ENCODE results near the gene ACER3.
A peak's percentile ranks its signal among the peaks of the same experiment; 100 is the strongest.

The ACER3 gene

DNA sequence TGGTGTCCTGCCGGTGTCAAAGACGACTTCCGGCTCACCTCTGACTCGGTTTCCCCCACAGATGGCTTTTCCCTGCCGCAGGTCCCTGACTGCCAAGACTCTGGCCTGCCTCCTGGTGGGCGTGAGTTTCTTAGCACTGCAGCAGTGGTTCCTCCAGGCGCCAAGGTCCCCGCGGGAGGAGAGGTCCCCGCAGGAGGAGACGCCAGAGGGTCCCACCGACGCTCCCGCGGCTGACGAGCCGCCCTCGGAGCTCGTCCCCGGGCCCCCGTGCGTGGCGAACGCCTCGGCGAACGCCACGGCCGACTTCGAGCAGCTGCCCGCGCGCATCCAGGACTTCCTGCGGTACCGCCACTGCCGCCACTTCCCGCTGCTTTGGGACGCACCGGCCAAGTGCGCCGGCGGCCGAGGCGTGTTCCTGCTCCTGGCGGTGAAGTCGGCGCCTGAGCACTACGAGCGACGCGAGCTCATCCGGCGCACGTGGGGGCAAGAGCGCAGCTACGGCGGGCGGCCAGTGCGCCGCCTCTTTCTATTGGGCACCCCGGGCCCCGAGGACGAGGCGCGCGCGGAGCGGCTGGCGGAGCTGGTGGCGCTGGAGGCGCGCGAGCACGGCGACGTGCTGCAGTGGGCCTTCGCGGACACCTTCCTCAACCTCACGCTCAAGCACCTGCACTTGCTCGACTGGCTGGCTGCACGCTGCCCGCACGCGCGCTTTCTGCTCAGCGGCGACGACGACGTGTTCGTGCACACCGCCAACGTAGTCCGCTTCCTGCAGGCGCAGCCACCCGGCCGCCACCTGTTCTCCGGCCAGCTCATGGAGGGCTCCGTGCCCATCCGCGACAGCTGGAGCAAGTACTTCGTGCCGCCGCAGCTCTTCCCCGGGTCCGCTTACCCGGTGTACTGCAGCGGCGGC lies 179.0 kb downstream of the ACER3 start:
- H3K9me3 ChIP-seq (ENCODE audit: insufficient read depth, low read length) = no peaks in the 10 kb centered on the region
- peak overlapping the region; percentile 43; the same call in 1 of the 2 replicates for H3K9ac ChIP-seq (ENCODE audit: low read length)
- peak overlapping the region; percentile 93 for H3K4me2 ChIP-seq (ENCODE audit: low read length)
- no peaks in the 10 kb centered on the region for H3K36me3 ChIP-seq (replicated peaks; ENCODE audit: low read depth, low read length)
- peak overlapping the region; percentile 66; the same call in 1 of the 2 replicates for H2AFZ ChIP-seq (ENCODE audit: low read depth, low read length)
- peak overlapping the region; percentile 72 for H3K4me3 ChIP-seq (ENCODE audit: low read length)
- no peaks in the 10 kb centered on the region for H3K79me2 ChIP-seq (ENCODE audit: low read length)
- peaks cover 19% of the 10 kb centered on the region for H3K27me3 ChIP-seq (ENCODE audit: low read depth, low read length)
- peaks cover 20% of the 10 kb centered on the region for H3K4me1 ChIP-seq (ENCODE audit: low read length)
- no peaks in the 10 kb centered on the region for H4K20me1 ChIP-seq (ENCODE audit: insufficient read depth, low read length)
- H3K27ac ChIP-seq (ENCODE audit: low read length) = no peak overlapping the region
- TF ChIP-seq EZH2phosphoT487 (IDR thresholded peaks at IDR 0.05; ENCODE audit: low read depth) = no peak
- TF ChIP-seq, protein P1, sequence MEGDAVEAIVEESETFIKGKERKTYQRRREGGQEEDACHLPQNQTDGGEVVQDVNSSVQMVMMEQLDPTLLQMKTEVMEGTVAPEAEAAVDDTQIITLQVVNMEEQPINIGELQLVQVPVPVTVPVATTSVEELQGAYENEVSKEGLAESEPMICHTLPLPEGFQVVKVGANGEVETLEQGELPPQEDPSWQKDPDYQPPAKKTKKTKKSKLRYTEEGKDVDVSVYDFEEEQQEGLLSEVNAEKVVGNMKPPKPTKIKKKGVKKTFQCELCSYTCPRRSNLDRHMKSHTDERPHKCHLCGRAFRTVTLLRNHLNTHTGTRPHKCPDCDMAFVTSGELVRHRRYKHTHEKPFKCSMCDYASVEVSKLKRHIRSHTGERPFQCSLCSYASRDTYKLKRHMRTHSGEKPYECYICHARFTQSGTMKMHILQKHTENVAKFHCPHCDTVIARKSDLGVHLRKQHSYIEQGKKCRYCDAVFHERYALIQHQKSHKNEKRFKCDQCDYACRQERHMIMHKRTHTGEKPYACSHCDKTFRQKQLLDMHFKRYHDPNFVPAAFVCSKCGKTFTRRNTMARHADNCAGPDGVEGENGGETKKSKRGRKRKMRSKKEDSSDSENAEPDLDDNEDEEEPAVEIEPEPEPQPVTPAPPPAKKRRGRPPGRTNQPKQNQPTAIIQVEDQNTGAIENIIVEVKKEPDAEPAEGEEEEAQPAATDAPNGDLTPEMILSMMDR (IDR thresholded peaks at IDR 0.05; ENCODE audit: low read depth, low read length) = peak; percentile 54

DNA sequence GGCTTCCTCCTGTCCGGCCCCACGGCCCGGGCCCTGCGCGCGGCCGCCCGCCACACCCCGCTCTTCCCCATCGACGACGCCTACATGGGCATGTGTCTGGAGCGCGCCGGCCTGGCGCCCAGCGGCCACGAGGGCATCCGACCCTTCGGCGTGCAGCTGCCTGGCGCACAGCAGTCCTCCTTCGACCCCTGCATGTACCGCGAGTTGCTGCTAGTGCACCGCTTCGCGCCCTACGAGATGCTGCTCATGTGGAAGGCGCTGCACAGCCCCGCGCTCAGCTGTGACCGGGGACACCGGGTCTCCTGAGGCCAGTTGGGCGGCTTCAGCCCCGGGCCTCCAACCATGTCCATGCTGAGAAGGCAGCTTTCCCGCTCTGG lies 179.7 kb downstream of the ACER3 start:
- Histone ChIP-seq H3K36me3 (replicated peaks; ENCODE audit: low read depth, low read length) (no peaks in the 10 kb centered on the region), H3K4me1 (ENCODE audit: low read length) (peaks cover 20% of the 10 kb centered on the region), H4K20me1 (ENCODE audit: insufficient read depth, low read length) (no peaks in the 10 kb centered on the region), H3K4me3 (ENCODE audit: low read length) (no peak overlapping the region), H3K79me2 (ENCODE audit: low read length) (no peaks in the 10 kb centered on the region), H3K4me2 (ENCODE audit: low read length) (no peak overlapping the region), H3K9ac (ENCODE audit: low read length) (no peak overlapping the region), H2AFZ (ENCODE audit: low read depth, low read length) (no peak overlapping the region), H3K9me3 (ENCODE audit: insufficient read depth, low read length) (no peaks in the 10 kb centered on the region), H3K27ac (ENCODE audit: low read length) (no peak overlapping the region), H3K27me3 (ENCODE audit: low read depth, low read length) (peaks cover 20% of the 10 kb centered on the region)
- no peak for TF ChIP-seq EZH2phosphoT487 (IDR thresholded peaks at IDR 0.05; ENCODE audit: low read depth)
- TF ChIP-seq, protein P1 (IDR thresholded peaks at IDR 0.05; ENCODE audit: low read depth, low read length) = no peak

DNA sequence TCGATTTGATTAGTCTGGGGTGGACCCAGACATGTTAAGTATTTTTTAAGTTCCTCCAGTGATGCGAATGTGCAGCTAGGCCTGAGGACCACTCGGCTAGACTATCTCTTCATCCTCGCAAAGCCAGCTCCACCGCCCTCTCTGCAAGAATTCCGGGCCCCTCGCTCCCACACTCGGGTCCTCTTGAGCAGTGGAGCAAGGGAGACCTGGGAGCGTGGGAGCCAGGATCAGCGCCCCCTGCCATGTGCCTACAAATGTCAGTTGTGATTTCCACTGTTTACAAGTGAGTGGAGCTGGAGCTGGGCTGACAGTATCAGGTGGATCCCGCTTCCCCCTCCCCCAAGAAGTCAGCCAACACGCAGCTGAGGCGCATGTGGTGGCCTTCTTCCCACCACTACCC lies 180.2 kb downstream of the ACER3 start:
- no peaks in the 10 kb centered on the region for H4K20me1 ChIP-seq (ENCODE audit: insufficient read depth, low read length)
- H3K27me3 ChIP-seq (ENCODE audit: low read depth, low read length) = peaks cover 22% of the 10 kb centered on the region
- no peak overlapping the region for H3K27ac ChIP-seq (ENCODE audit: low read length)
- H3K4me1 ChIP-seq (ENCODE audit: low read length) = peaks cover 24% of the 10 kb centered on the region
- H3K9me3 ChIP-seq (ENCODE audit: insufficient read depth, low read length) = no peaks in the 10 kb centered on the region
- no peak overlapping the region for H3K4me3 ChIP-seq (ENCODE audit: low read length)
- no peak for TF ChIP-seq EZH2phosphoT487 (IDR thresholded peaks at IDR 0.05; ENCODE audit: low read depth)
- TF ChIP-seq, protein P1 (IDR thresholded peaks at IDR 0.05; ENCODE audit: low read depth, low read length) = no peak
- no peak overlapping the region for H2AFZ ChIP-seq (ENCODE audit: low read depth, low read length)
- H3K36me3 ChIP-seq (replicated peaks; ENCODE audit: low read depth, low read length) = no peaks in the 10 kb centered on the region
- no peak overlapping the region for H3K9ac ChIP-seq (ENCODE audit: low read length)
- H3K4me2 ChIP-seq (ENCODE audit: low read length) = no peak overlapping the region
- H3K79me2 ChIP-seq (ENCODE audit: low read length) = no peaks in the 10 kb centered on the region

DNA sequence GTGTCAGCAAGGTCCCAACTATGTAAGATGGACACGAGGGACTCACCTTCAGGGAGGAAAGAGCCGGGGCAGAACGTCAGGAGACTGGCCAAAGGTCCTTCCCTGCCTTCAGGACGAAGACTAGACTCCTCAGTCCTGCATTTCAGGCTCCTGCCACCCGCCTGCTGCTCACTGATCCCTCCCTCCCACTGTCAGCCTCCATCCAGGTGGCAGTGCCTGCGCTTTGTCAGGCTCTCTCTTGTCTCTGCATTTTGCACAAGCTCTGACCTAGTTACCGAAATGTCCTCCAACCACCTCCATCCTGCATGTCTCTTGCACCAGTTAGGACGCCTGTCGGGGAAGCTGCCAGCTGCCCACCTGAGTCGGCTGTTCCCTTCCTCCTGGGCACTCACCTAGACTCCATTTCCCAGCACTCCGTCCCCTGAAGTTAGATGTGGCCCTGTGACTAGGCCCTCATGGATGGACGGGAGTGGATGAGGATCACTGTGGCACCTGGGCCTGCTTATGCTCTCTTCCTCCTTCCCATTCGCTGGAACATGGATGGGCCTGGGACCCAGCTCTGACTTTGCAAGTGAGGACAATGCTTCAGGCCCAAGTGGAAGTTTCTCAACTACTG lies 181.5 kb downstream of the ACER3 start:
- H3K4me2 ChIP-seq (ENCODE audit: low read length) = no peak overlapping the region

More for the DNA sequence above, 181.5 kb downstream of the ACER3 start:
- Histone ChIP-seq H3K9me3 (ENCODE audit: insufficient read depth, low read length) (no peaks in the 10 kb centered on the region), H3K27ac (ENCODE audit: low read length) (no peak overlapping the region), H3K9ac (ENCODE audit: low read length) (no peak overlapping the region), H4K20me1 (ENCODE audit: insufficient read depth, low read length) (no peaks in the 10 kb centered on the region), H2AFZ (ENCODE audit: low read depth, low read length) (no peak overlapping the region), H3K27me3 (ENCODE audit: low read depth, low read length) (peaks cover 15% of the 10 kb centered on the region), H3K36me3 (replicated peaks; ENCODE audit: low read depth, low read length) (no peaks in the 10 kb centered on the region), H3K4me1 (ENCODE audit: low read length) (peaks cover 31% of the 10 kb centered on the region), H3K79me2 (ENCODE audit: low read length) (no peaks in the 10 kb centered on the region), H3K4me3 (ENCODE audit: low read length) (no peak overlapping the region)
- TF ChIP-seq, protein P1 (IDR thresholded peaks at IDR 0.05; ENCODE audit: low read depth, low read length) = no peak
- no peak for TF ChIP-seq EZH2phosphoT487 (IDR thresholded peaks at IDR 0.05; ENCODE audit: low read depth)
